ENCODE data around the gene SENP3.

GRCh38 chr17:7561028-7561575 lies 617 bp upstream of the SENP3 start:
- peak; percentile 76 to 96 (median 92) for TF ChIP-seq CTCF (optimal IDR thresholded peaks at IDR 0.05 in 1 of 3, IDR thresholded peaks at IDR 0.05 in 1 of 3, conservative IDR thresholded peaks at IDR 0.05 in 1 of 3; ENCODE audit: extremely low read depth in 1 of 3, insufficient read depth in 2 of 3, low read length in 3 of 3)
- TF ChIP-seq EZH2 (IDR thresholded peaks at IDR 0.05; ENCODE audit: low read length), result no peak
